Uterus (tissue), 2 donors: ENCODE results near the gene NAE1.

Source experiments
- CTCF ChIP-seq, 4 experiments: fragments of 200-600 bp in 2 of 4; fragments of 450-650 bp in 2 of 4; sonication (generic) in 2 of 4; IDR thresholded peaks; one replicate each; pipeline ENCODE4 v1.5.1; 2016 to 2019; ENCODE audit warnings: antibody characterized with exemption in 4 of 4, mild to moderate bottlenecking in 2 of 4, moderate library complexity in 1 of 4
- POLR2A ChIP-seq, 2 donors: fragments of 450-650 bp; IDR thresholded peaks; one replicate each; pipeline ENCODE4 v1.6.1; 2016; ENCODE audit warnings: antibody characterized with exemption in 2 of 2, mild to moderate bottlenecking in 1 of 2, moderate library complexity in 1 of 2

DNA sequence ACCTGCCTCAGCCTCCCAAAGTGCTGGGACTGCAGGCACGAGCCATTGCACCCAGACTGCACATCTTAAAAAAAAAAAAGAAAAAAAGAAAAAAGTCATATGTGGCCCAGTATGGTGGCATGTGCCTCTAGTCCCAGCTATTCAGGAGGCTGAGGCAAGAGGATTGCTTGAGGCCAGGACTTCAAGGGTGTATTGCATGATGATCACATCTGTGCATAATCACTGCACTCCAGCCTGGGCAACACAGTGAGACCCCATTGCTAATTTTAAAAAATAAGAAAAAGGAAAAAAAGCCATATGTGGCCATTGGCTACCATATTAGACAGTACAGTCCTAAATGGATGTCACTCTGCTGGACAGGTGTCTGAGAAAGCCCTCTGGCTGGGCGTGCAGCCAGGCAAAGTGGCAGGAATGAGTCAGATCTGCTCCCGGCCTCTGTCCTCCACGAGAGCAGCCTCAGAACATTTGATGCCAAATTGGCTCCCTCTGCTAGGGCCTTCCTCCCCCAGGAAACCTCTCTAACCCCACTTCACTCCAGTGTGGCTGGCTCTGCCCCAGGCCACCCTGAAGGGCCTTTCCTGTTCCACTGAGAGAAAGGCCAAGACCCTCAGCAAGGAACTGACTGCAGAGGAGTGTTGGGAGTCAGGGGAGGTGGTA, 28.1 kb upstream of the NAE1 start:
- TF ChIP-seq CTCF (IDR thresholded peaks at IDR 0.05) (no peak), POLR2A (IDR thresholded peaks at IDR 0.05) (no peak)
